Lower lobe of right lung (tissue), 2 donors: ENCODE results near the gene CTDSP2. TPM values are rescaled to one million over a fixed set of nuclear protein-coding genes. Genes with fewer than 3 reads are reported as not detected.
A peak's percentile ranks its signal among the peaks of the same experiment; 100 is the strongest.

Source experiments
- ATAC-seq, 2 donors: fragments of 200-7000 bp; cut with Tn5 transposase; one replicate each; pipeline ENCODE4 v1.9.1; 2020 to 2022; ENCODE audit warnings: mild to moderate bottlenecking in 2 of 2, moderate library complexity in 2 of 2
- DNase-seq: peaks from one replicate; pipeline ENCODE4 v3.0.0-alpha.2; 2020
- H3K27ac ChIP-seq: fragments of 200-600 bp; one replicate; pipeline ENCODE4 v1.8.0; 2022
- H3K27me3 ChIP-seq: fragments of 200-600 bp; one replicate; pipeline ENCODE4 v1.8.0; 2022; ENCODE audit warnings: low read depth
- H3K36me3 ChIP-seq: fragments of 200-600 bp; one replicate; pipeline ENCODE4 v1.8.0; 2022; ENCODE audit warnings: mild to moderate bottlenecking
- H3K4me1 ChIP-seq: fragments of 200-600 bp; one replicate; pipeline ENCODE4 v1.8.0; 2022
- H3K4me3 ChIP-seq: fragments of 200-600 bp; one replicate; pipeline ENCODE4 v1.8.0; 2022; ENCODE audit warnings: mild to moderate bottlenecking
- H3K9me3 ChIP-seq: fragments of 200-600 bp; one replicate; pipeline ENCODE4 v1.8.0; 2022
- CTCF ChIP-seq: fragments of 200-600 bp; IDR thresholded peaks from one replicate; pipeline ENCODE4 v1.8.0; 2022; ENCODE audit warnings: antibody characterized with exemption, mild to moderate bottlenecking
- intact Hi-C: fragments of 100-400 bp; cut with DNase I; formaldehyde crosslinking; loops from one replicate; pipeline ENCODE4 v1.11.0; 2022
- total RNA-seq: library from RNA; stranded (reverse); fragmentation: NEBNext Ultra II Directional; extraction: Animal tissue kit (Norgen Biotek cat#: 25700); gene quantifications from one replicate; pipeline ENCODE4 v1.2.1, GENCODE V29; 2021
- donor health status: DM: no; HTN: yes; CAD: no; lungs with severe emphysema.

The CTDSP2 gene
- total RNA-seq, 1 donor from 2014 or later: 220 TPM

- ATAC-seq (peak in 1 of 2 donors; percentile 5), DNase-seq (no peak)
- intact Hi-C loops: loop anchor here (10.0 kb wide), 1 partner anchor 56 kb away; no protein-coding TSS in a partner anchor
- no peak for TF ChIP-seq CTCF
- peak overlapping the region; percentile 67 for H3K27ac ChIP-seq
- peak overlapping the region; percentile 100 for H3K4me3 ChIP-seq
- H3K27me3 ChIP-seq: no peaks in the 10 kb centered on the region
- peaks cover 8% of the 10 kb centered on the region for H3K36me3 ChIP-seq
- peaks cover 100% of the 10 kb centered on the region for H3K4me1 ChIP-seq
- no peaks in the 10 kb centered on the region for H3K9me3 ChIP-seq
Observed at GRCh38 chr12:57838594-57839302, 7.8 kb downstream of the CTDSP2 start.

- intact Hi-C loops: loop anchor here (10.0 kb wide), 1 partner anchor 57 kb away; no protein-coding TSS in a partner anchor
Observed at GRCh38 chr12:57837864-57838562, 8.5 kb downstream of the CTDSP2 start.

GRCh38 chr12:57836442-57837375 is 9.8 kb downstream of the CTDSP2 start:
- Histone ChIP-seq H3K36me3 (peaks cover 10% of the 10 kb centered on the region), H3K4me3 (peak overlapping the region; percentile 41), H3K9me3 (no peaks in the 10 kb centered on the region), H3K27me3 (no peaks in the 10 kb centered on the region), H3K4me1 (peaks cover 100% of the 10 kb centered on the region), H3K27ac (peak overlapping the region; percentile 67)
- intact Hi-C loops: loop anchor here (10.0 kb wide), 1 partner anchor 58 kb away; no protein-coding TSS in a partner anchor
- DNase-seq (no peak), ATAC-seq (peak; percentile 34 to 59)
- no peak for TF ChIP-seq CTCF

More at GRCh38 chr12:57837864-57838562, 8.5 kb downstream of the CTDSP2 start:
- H3K4me1 ChIP-seq: peaks cover 100% of the 10 kb centered on the region
- peak overlapping the region; percentile 41 for H3K4me3 ChIP-seq
- H3K27me3 ChIP-seq: no peaks in the 10 kb centered on the region
- H3K36me3 ChIP-seq: peaks cover 8% of the 10 kb centered on the region
- peak; percentile 72 for DNase-seq
- TF ChIP-seq CTCF: no peak
- H3K9me3 ChIP-seq: no peaks in the 10 kb centered on the region
- H3K27ac ChIP-seq: peak overlapping the region; percentile 67
- ATAC-seq: peak; percentile 82 to 84

- Histone ChIP-seq H3K36me3 (peaks cover 11% of the 10 kb centered on the region), H3K4me3 (peak overlapping the region; percentile 41), H3K27me3 (no peaks in the 10 kb centered on the region), H3K27ac (peak overlapping the region; percentile 67), H3K9me3 (no peaks in the 10 kb centered on the region), H3K4me1 (peaks cover 100% of the 10 kb centered on the region)
- TF ChIP-seq CTCF: no peak
- DNase-seq (no peak), ATAC-seq (no peak)
- intact Hi-C loops: loop anchor here (10.0 kb wide), 1 partner anchor 59 kb away; no protein-coding TSS in a partner anchor
Observed at GRCh38 chr12:57835366-57836288, 10.9 kb downstream of the CTDSP2 start.
